HEK293T (cell line): Measurements from ENCODE around the gene MSTN.
"Not testable (repeated sequence)": the region's sequence is repeated elsewhere in the genome, so short reads cannot be mapped to it uniquely, and the experiment has no call there.

Experiments
- CTCF ChIA-PET: fragments of 350-600 bp; formaldehyde crosslinking; extraction: SDS; loops from one replicate; lab custom pipeline; 2021; ENCODE audit warnings: antibody characterized with exemption, inconsistent platforms; lab: Yijun Ruan, JAX
- POLR2A ChIA-PET: fragments of 350-600 bp; formaldehyde crosslinking; extraction: SDS; loops from one replicate; lab custom pipeline; 2020; ENCODE audit warnings: antibody characterized with exemption, inconsistent platforms; lab: Yijun Ruan, JAX
- DNase-seq: peaks from one replicate; pipeline ENCODE4 v3.0.0; 2012; ENCODE audit warnings: mixed read lengths; ENCODE audit errors: extremely low spot score
- ARNT ChIP-seq: fragments of 450-650 bp; IDR thresholded peaks from 2 replicates; pipeline ENCODE4 v1.6.1; 2017; ENCODE audit warnings: mild to moderate bottlenecking
- BHLHE40 ChIP-seq: fragments of 450-650 bp; IDR thresholded peaks from 2 replicates; pipeline ENCODE4 v1.6.1; 2016; ENCODE audit warnings: mild to moderate bottlenecking, moderate library complexity, borderline replicate concordance
- CTBP1 ChIP-seq: fragments of 450-650 bp; IDR thresholded peaks from 2 replicates; pipeline ENCODE4 v1.6.1; 2016; ENCODE audit warnings: borderline replicate concordance
- ELF4 ChIP-seq: fragments of 450-650 bp; IDR thresholded peaks from 2 replicates; pipeline ENCODE4 v1.6.1; 2017; ENCODE audit warnings: antibody characterized with exemption
- FOXA1 ChIP-seq: fragments of 450-650 bp; IDR thresholded peaks from 2 replicates; pipeline ENCODE4 v1.6.1; 2016; ENCODE audit warnings: mild to moderate bottlenecking
- FOXK2 ChIP-seq: fragments of 450-650 bp; IDR thresholded peaks from 2 replicates; pipeline ENCODE4 v1.6.1; 2016; ENCODE audit warnings: mild to moderate bottlenecking
- FOXM1 ChIP-seq: fragments of 450-650 bp; IDR thresholded peaks from 2 replicates; pipeline ENCODE4 v1.6.1; 2017; ENCODE audit warnings: mild to moderate bottlenecking, borderline replicate concordance
- HDGF ChIP-seq: fragments of 450-650 bp; IDR thresholded peaks from 2 replicates; pipeline ENCODE4 v1.6.1; 2017; ENCODE audit warnings: antibody characterized with exemption, borderline replicate concordance
- L3MBTL2 ChIP-seq: fragments of 450-650 bp; conservative IDR thresholded peaks from 2 replicates; pipeline ENCODE4 v1.6.1; 2016; ENCODE audit warnings: mild to moderate bottlenecking
- LEF1 ChIP-seq: fragments of 450-650 bp; IDR thresholded peaks from 2 replicates; pipeline ENCODE4 v1.6.1; 2017; ENCODE audit warnings: mild to moderate bottlenecking, borderline replicate concordance
- NFRKB ChIP-seq: fragments of 450-650 bp; IDR thresholded peaks from 2 replicates; pipeline ENCODE4 v1.6.1; 2016; ENCODE audit warnings: mild to moderate bottlenecking, moderate library complexity
- SP1 ChIP-seq: fragments of 450-650 bp; IDR thresholded peaks from 2 replicates; pipeline ENCODE4 v1.6.1; 2017
- SUZ12 ChIP-seq: fragments of 450-650 bp; IDR thresholded peaks from 2 replicates; pipeline ENCODE4 v1.6.1; 2016; ENCODE audit warnings: mild to moderate bottlenecking
- TARDBP ChIP-seq: fragments of 450-650 bp; IDR thresholded peaks from 2 replicates; pipeline ENCODE4 v1.6.1; 2016
- ZNF384 ChIP-seq: fragments of 450-650 bp; IDR thresholded peaks from 2 replicates; pipeline ENCODE4 v1.6.1; 2016
- TF ChIP-seq, protein P1 (sequence below): fragments of 450-650 bp; IDR thresholded peaks from 2 replicates; pipeline ENCODE4 v1.6.1; 2016

The MSTN gene

DNA sequence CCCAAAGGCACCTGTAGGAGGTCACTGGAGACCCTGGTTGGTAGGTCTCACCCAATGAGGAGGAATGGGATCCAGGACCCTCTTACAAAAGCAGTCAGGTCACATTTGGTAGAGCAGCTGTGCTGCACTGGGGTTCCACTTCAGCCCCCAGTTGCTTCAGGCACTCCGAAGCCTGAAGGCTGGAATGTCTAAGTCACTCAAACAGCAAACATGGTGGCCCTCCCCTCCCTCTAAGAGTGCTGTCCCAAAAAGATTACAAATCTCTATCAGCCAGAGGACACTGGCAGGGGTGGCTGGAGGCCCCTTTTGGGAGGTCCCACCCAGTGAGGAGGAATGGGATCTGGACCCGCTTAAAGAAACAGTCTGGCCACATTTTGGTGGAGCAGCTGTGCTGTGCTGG is 17.7 kb downstream of the MSTN start:
- TF ChIP-seq SUZ12 (no peak), ARNT (no peak), HDGF (no peak), ELF4 (no peak), L3MBTL2 (no peak), LEF1 (no peak), SP1 (no peak), TARDBP (no peak), FOXK2 (no peak), CTBP1 (no peak), FOXA1 (no peak), BHLHE40 (no peak), ZNF384 (no peak)
- TF ChIP-seq, protein P1, sequence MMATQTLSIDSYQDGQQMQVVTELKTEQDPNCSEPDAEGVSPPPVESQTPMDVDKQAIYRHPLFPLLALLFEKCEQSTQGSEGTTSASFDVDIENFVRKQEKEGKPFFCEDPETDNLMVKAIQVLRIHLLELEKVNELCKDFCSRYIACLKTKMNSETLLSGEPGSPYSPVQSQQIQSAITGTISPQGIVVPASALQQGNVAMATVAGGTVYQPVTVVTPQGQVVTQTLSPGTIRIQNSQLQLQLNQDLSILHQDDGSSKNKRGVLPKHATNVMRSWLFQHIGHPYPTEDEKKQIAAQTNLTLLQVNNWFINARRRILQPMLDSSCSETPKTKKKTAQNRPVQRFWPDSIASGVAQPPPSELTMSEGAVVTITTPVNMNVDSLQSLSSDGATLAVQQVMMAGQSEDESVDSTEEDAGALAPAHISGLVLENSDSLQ: no peak
- ChIA-PET CTCF (no interaction called here), POLR2A (no interaction called here)
- DNase-seq: no peak

DNA sequence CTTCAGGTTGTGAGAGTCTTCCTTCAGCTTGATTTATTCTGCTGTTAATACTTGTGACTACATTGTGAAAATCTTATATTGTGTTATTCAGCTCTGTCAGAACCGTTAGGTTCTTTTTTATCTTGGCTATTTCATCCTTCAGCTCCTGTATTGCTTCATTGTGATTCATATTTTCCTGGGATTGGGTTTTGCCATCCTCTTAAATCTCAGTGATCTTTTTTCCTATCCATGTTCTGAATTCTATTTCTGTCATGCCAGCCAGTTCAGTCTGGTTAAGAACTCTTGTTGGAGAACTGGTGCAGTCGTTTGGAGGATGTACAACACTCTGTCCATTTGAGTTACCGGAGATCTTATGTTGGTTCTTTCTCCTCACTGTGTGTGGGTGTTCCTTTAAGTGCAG is 19.1 kb downstream of the MSTN start:
- no peak for DNase-seq
- ChIA-PET POLR2A (interaction anchor here (1.2 kb wide), 1 partner anchor 17 kb away, joined by 3 read pairs; no protein-coding TSS in a partner anchor), CTCF (no interaction called here)
- TF ChIP-seq FOXM1: no peak
- TF ChIP-seq NFRKB: no peak
- no peak for TF ChIP-seq LEF1
- TF ChIP-seq SUZ12: no peak
- no peak for TF ChIP-seq ARNT
- no peak for TF ChIP-seq FOXA1

DNA sequence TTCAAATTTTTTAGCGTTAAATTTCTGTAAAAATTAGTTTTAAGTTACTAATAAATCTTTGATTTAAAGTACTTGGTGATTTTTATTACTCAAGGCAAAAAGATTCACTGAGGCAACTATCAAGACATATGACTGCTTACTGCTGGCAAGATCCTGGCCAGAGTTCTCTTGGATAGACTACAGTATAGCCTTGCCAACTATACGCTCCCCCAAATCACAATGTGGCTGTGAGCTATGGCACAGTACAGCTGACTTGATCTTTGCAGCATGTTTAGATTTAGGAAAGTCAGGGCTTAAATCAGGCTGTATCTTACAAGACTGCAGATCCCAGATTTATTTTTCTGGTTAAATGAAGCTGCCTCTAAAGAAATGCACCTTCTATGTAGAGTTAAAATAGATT is 26.5 kb downstream of the MSTN start:
- DNase-seq: no peak
- no peak for TF ChIP-seq FOXK2
- TF ChIP-seq, protein P1: no peak
- TF ChIP-seq SUZ12: no peak
- no peak for TF ChIP-seq CTBP1
- no peak for TF ChIP-seq ELF4
- no peak for TF ChIP-seq HDGF
- no peak for TF ChIP-seq LEF1
- no peak for TF ChIP-seq L3MBTL2
- TF ChIP-seq BHLHE40: no peak
- TF ChIP-seq SP1: no peak
- ChIA-PET POLR2A (no interaction called here), CTCF (no interaction called here)

DNA sequence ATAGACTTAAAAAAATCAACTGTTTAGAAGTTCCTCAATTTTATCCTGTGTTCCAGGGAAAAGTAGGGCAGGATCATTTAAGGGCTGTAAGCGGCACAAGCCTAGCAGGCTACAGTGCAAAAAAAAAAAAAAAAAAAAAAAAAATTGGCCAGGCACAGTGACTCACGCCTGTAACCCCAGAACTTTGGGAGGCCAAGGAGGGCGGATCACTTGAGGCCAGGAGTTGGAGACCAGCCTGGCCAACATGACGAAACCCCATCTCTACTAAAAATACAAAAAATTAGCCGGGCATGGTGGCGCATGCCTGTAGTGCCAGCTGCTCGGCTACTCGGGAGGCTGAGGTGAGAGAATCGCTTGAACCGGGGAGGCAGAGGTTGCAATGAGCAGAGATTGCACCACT is 28.1 kb downstream of the MSTN start:
- DNase-seq, POLR2A ChIA-PET, CTCF ChIA-PET: not testable (repeated sequence)

DNA sequence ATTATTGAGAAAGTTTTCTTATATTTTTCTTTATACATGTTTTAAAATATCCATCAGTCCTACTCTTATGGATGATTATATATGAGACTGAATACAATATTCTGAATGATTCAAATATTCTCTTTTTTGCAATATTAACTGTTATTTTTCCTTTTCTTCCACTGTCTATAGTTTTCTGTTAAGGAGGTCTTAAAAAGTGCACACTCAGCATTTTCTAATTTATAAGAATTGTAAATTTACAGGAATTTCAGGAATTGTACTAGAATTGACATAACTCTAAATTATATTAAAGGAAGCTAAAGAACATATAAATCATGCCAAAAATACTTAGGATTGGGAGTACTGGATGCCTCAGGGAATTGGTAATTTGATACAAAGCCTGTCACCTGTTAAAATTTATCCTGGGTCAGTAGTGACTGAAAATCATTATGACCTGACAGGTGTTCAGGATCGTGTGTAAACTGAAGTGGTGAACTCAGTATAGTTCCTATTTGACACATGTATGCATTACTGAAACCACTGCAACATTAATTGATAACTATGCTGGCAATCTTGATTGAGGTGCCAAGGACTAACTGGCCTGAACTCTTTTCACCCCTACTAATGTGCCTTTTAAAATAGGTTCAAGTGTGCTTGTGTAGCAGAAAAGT is 30.4 kb downstream of the MSTN start:
- DNase-seq: no peak
- ChIA-PET CTCF (interaction anchor here (0.7 kb wide), 1 partner anchor 359 kb away, joined by 3 read pairs; no protein-coding TSS in a partner anchor), POLR2A (no interaction called here)
- no peak for TF ChIP-seq SP1
- TF ChIP-seq, protein P1: peak; percentile 24; the same call in 1 of the 2 replicates

DNA sequence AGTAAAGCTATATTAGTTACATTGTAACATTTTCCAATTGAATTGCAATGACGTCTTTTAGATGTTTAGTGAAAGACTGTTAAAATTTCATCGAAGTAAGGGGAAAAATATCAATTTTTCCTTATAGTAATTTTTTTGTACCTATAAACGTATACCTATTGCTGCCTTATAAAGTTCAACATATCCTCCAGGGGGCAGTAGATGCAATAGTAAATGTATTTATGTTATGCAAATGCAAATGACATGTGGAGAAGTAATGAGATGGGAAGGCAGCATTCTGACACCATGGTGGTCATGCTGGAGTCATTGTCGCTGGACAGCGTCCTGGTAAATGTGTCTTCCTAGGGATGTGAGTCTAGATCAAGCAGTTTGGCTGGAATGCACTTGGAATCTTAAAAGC is 38.7 kb downstream of the MSTN start:
- DNase-seq: peak; percentile 30
- ChIA-PET CTCF (interaction anchor here (0.9 kb wide), 1 partner anchor 31 kb away, joined by 3 read pairs; no protein-coding TSS in a partner anchor), POLR2A (no interaction called here)
- no peak for TF ChIP-seq FOXM1
- TF ChIP-seq HDGF: no peak
- no peak for TF ChIP-seq ARNT
- TF ChIP-seq, protein P1: no peak
- no peak for TF ChIP-seq SUZ12
- no peak for TF ChIP-seq FOXA1

DNA sequence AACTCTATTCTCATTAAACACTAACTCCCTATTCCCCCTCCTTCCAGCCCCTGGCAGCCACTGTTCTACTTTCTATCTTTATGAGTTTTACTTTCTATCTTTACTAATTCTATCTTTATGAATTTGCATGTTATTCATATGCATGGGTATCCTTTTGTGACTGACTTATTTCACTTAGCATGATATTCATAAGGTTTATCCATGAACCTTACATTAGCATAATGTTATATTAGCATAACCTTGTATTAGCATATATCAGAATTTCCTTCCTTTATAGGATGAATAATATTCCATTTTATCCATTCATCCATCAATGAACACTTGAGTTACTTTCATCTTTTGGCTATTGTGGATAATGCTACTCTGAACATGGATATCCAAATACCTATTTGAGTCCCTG is 41.8 kb downstream of the MSTN start:
- TF ChIP-seq SUZ12 (no peak), NFRKB (no peak), L3MBTL2 (no peak), FOXA1 (no peak), ELF4 (no peak)
- TF ChIP-seq, protein P1: no peak
- ChIA-PET CTCF (no interaction called here), POLR2A (no interaction called here)
- no peak for DNase-seq
